ENCODE measurements around the gene NT5C. TPM values are rescaled to one million over a fixed set of nuclear protein-coding genes. Genes with fewer than 3 reads are reported as not detected.

Gene NT5C
- total and polyA plus RNA-seq, 11 donors, result 15.9 to 56.0 (median 24.7) TPM

- peaks cover 0 to 21% (median 8%) of the 10 kb centered on the region in 12 donors for H3K4me1 ChIP-seq
- no peak for ATAC-seq
- 93 to 95% (median 94%) methylated on average over 3 of the region's 3 CpGs for whole genome bisulfite sequencing, 4 donors
- peaks cover 0 to 11% (median 0%) of the 10 kb centered on the region in 9 donors for H3K36me3 ChIP-seq
- intact Hi-C loops (cut with DNase I), result loop anchor here in 1 of 10 donors (2.0 kb wide), 1 partner anchor 28 kb away; the partner anchor contains the start of gene SUMO2
- no peak for DNase-seq
- TF ChIP-seq CTCF (IDR thresholded peaks at IDR 0.05), result no peak
- no peak for TF ChIP-seq POLR2A (IDR thresholded peaks at IDR 0.05)
- H3K27ac ChIP-seq, result peak overlapping the region in 1 of 12 donors; percentile 82
- no peaks in the 10 kb centered on the region for H3K27me3 ChIP-seq
- H3K9me3 ChIP-seq, result no peaks in the 10 kb centered on the region
- no peak overlapping the region for H3K4me3 ChIP-seq
These were observed 23.7 kb upstream of the NT5C start for GRCh38 chr17:75155191-75155601.

- Histone ChIP-seq H3K4me1 (peaks cover 0 to 21% (median 8%) of the 10 kb centered on the region in 12 donors), H3K27me3 (no peaks in the 10 kb centered on the region), H3K27ac (peak within 1 kb of the TSS in 11 of 12 donors; percentile 45 to 87 (median 68)), H3K4me3 (peak within 1 kb of the TSS; percentile 58 to 96 (median 82)), H3K9me3 (no peaks in the 10 kb centered on the region), H3K36me3 (peaks cover 0 to 6% (median 0%) of the 10 kb centered on the region in 9 donors)
- DNase-seq (peak; percentile 98 to 99 (median 99)), ATAC-seq (peak; percentile 100)
- intact Hi-C loops (cut with DNase I), result loop anchor here in 1 of 10 donors (2.0 kb wide), 1 partner anchor 28 kb away; the partner anchor contains the start of gene SUMO2
- TF ChIP-seq CTCF (IDR thresholded peaks at IDR 0.05) (no peak), POLR2A (IDR thresholded peaks at IDR 0.05) (peak; percentile 87 to 99)
- 2% methylated on average over 52 to 67 of the region's 67 CpGs for WGBS, 4 donors
These were observed 22.9 kb upstream of the NT5C start, which contains the start of gene JPT1 for GRCh38 chr17:75154195-75155106. Gene JPT1 (minus strand): TSS chr17:75154512. CDS start chr17:75154397, 115 bp downstream.

GRCh38 chr17:75153780-75154194, 22.2 kb upstream of the NT5C start:
- WGBS, 4 donors, result 0 to 1% (median 1%) methylated on average over 18 to 35 of the region's 35 CpGs
- H3K36me3 ChIP-seq, result peaks cover 0 to under 1% (median 0%) of the 10 kb centered on the region in 9 donors
- peaks cover 0 to 24% (median 8%) of the 10 kb centered on the region in 12 donors for H3K4me1 ChIP-seq
- H3K4me3 ChIP-seq, result peak overlapping the region; percentile 58 to 96 (median 82)
- H3K9me3 ChIP-seq, result no peaks in the 10 kb centered on the region
- H3K27ac ChIP-seq, result peak overlapping the region in 9 of 12 donors; percentile 53 to 87 (median 75)
- TF ChIP-seq CTCF (IDR thresholded peaks at IDR 0.05), result no peak
- ATAC-seq, result peak in 2 of 4 donors; percentile 3 to 7
- peak in 2 of 5 donors; percentile 22 to 30 for DNase-seq
- H3K27me3 ChIP-seq, result no peaks in the 10 kb centered on the region
- intact Hi-C loops (cut with DNase I), result loop anchor here in 1 of 10 donors (2.0 kb wide), 1 partner anchor 29 kb away; the partner anchor contains the start of gene SUMO2
